Peyer's patch (tissue), 4 donors: ENCODE data around the gene PRSS23.

Experiments
- CTCF ChIP-seq, 6 experiments: fragments of 450-650 bp in 4 of 6; fragments of 200-600 bp in 2 of 6; sonication (generic) in 1 of 6; IDR thresholded peaks; one replicate each; pipeline ENCODE4 v1.5.1; 2017 to 2019; ENCODE audit warnings: antibody characterized with exemption in 6 of 6, mild to moderate bottlenecking in 3 of 6, moderate library complexity in 1 of 6
- POLR2A ChIP-seq, 2 donors: fragments of 450-650 bp; IDR thresholded peaks; one replicate each; pipeline ENCODE4 v1.5.1; 2017; ENCODE audit warnings: antibody characterized with exemption in 2 of 2, mild to moderate bottlenecking in 2 of 2, moderate library complexity in 2 of 2

DNA sequence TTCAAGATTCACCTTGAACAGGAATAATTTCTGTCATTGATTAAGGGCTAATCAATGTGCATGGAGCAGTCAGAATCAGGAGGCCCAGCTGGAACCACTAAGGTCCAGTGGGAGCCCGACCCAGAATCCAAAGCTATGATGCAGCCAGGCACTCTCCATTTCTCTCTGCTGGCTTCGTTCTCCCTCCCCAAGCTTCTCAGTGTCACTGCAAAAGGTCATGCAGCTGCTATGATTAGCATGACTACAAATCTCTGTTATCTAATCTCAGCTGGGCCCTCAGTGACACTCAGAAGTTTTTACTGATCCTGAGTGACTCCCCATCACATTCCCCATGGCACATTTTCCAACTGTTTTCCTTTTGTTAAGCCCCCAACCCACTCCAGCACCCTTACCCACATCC lies 31.1 kb upstream of the PRSS23 start:
- TF ChIP-seq CTCF (IDR thresholded peaks at IDR 0.05), result no peak
- TF ChIP-seq POLR2A (IDR thresholded peaks at IDR 0.05), result no peak
